ENCODE results near the gene SLC39A11.

DNA sequence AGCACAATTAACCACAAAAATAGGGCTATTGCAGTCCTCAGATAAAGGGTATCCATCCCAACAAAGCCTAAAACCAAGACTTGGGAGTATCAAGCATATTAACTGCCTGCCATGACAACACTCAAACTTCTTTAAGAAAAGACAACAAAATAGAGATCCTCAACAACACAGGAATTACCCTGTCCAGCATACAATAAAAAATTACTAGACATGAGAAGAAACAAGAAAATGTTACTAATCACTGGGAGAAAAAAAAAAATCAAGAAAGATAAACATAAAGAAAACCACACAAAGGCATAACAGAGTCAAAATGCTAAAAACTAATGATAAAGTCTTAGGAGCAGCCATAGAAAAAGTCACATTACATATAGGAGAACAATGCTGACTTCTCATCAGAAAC is 73.9 kb downstream of the SLC39A11 start:
- TF ChIP-seq, protein P1, sequence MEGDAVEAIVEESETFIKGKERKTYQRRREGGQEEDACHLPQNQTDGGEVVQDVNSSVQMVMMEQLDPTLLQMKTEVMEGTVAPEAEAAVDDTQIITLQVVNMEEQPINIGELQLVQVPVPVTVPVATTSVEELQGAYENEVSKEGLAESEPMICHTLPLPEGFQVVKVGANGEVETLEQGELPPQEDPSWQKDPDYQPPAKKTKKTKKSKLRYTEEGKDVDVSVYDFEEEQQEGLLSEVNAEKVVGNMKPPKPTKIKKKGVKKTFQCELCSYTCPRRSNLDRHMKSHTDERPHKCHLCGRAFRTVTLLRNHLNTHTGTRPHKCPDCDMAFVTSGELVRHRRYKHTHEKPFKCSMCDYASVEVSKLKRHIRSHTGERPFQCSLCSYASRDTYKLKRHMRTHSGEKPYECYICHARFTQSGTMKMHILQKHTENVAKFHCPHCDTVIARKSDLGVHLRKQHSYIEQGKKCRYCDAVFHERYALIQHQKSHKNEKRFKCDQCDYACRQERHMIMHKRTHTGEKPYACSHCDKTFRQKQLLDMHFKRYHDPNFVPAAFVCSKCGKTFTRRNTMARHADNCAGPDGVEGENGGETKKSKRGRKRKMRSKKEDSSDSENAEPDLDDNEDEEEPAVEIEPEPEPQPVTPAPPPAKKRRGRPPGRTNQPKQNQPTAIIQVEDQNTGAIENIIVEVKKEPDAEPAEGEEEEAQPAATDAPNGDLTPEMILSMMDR (CRISPR knock-in tag; IDR thresholded peaks at IDR 0.05), result no peak
- TF ChIP-seq EZH2 (conservative IDR thresholded peaks at IDR 0.05; ENCODE audit: low read depth, low read length) (no peak), GABPA (IDR thresholded peaks at IDR 0.05; ENCODE audit: low read depth, low read length) (no peak), GABPA (CRISPR knock-in tag; IDR thresholded peaks at IDR 0.05; ENCODE audit: low read depth) (no peak), RAD21 (CRISPR knock-in tag; IDR thresholded peaks at IDR 0.05) (no peak), ZSCAN30 (CRISPR knock-in tag; IDR thresholded peaks at IDR 0.05) (no peak), EP300 (IDR thresholded peaks at IDR 0.05; ENCODE audit: low read depth in 2 of 2, low read length in 2 of 2) (no peak), EP300 (CRISPR knock-in tag; IDR thresholded peaks at IDR 0.05; ENCODE audit: borderline replicate concordance) (no peak)
- TF ChIP-seq, protein P2, sequence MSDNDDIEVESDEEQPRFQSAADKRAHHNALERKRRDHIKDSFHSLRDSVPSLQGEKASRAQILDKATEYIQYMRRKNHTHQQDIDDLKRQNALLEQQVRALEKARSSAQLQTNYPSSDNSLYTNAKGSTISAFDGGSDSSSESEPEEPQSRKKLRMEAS (IDR thresholded peaks at IDR 0.05), result no peak

Data from HepG2 (cell line).